Measurements from ENCODE around the gene FTHL17. TPM values are rescaled to one million over a fixed set of nuclear protein-coding genes. Genes with fewer than 3 reads are reported as not detected.

FTHL17 gene
- total and polyA plus RNA-seq, 2 donors from 2014 or later = not detected

DNA sequence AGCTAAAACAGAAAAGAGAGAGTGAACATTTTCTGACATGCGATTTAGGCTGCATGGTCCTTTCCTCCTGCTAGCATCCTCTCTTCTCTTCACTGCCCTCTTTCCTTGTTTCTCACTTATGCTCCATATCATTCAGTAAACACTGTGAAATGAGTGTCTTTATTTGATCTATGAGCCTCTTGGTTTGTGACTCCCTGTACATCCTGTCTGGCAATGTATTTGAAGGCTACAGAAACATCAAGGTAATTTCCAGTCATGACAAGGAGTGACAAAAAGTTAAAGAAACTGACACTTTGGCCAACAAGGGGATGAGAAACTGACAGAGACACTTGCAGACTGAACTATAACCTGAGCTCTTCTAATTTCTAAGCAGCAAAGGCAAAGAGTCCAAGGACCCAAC, 8.7 kb downstream of the FTHL17 start:
- FAIRE-seq = no peak
- no peak overlapping the region for H3K27ac ChIP-seq (ENCODE audit: low read depth in 2 of 2, low read length in 2 of 2)
- H3K9ac ChIP-seq (ENCODE audit: low read length in 3 of 3) = no peak overlapping the region
- intact Hi-C loops (cut with DNase I) = no loop called here
- H3K4me1 ChIP-seq (ENCODE audit: control insufficient read depth in 2 of 3, insufficient read depth in 2 of 3, low read depth in 1 of 3, low read length in 3 of 3) = no peaks in the 10 kb centered on the region
- TF ChIP-seq, protein P1, sequence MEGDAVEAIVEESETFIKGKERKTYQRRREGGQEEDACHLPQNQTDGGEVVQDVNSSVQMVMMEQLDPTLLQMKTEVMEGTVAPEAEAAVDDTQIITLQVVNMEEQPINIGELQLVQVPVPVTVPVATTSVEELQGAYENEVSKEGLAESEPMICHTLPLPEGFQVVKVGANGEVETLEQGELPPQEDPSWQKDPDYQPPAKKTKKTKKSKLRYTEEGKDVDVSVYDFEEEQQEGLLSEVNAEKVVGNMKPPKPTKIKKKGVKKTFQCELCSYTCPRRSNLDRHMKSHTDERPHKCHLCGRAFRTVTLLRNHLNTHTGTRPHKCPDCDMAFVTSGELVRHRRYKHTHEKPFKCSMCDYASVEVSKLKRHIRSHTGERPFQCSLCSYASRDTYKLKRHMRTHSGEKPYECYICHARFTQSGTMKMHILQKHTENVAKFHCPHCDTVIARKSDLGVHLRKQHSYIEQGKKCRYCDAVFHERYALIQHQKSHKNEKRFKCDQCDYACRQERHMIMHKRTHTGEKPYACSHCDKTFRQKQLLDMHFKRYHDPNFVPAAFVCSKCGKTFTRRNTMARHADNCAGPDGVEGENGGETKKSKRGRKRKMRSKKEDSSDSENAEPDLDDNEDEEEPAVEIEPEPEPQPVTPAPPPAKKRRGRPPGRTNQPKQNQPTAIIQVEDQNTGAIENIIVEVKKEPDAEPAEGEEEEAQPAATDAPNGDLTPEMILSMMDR (IDR thresholded peaks at IDR 0.05; ENCODE audit: borderline replicate concordance, extremely low read depth, insufficient read depth) = no peak
- no peaks in the 10 kb centered on the region for H3K9me3 ChIP-seq (ENCODE audit: control insufficient read depth in 2 of 3, insufficient read depth in 1 of 3, low read length in 3 of 3)
- H3K36me3 ChIP-seq (ENCODE audit: control insufficient read depth in 2 of 3, insufficient read depth in 3 of 3, low read length in 3 of 3) = no peaks in the 10 kb centered on the region
- no peak overlapping the region for H3K4me3 ChIP-seq (ENCODE audit: low read length in 3 of 3)
- no peaks in the 10 kb centered on the region for H3K27me3 ChIP-seq (ENCODE audit: control insufficient read depth, insufficient read depth, low read length)
- DNase-seq = no peak

DNA sequence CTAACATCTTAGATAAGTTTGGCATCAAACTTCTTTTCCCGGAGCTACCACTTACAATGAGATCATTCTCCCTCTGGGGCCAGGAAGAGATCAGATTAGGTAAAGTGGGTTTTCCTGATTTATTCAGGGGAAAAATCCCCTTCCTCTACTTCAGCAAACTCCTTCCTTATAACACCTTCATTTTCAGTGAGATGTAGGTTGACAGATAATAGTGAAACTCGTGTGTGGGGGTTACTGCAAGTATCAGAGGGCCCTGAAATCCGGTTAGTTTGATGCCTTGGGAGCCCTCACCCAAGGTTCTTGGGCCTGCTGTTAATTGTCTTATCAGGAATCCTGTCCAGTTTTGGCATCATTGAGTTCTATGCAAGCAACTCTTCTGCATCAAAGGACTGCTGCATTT, 10.8 kb downstream of the FTHL17 start:
- H3K36me3 ChIP-seq (ENCODE audit: control insufficient read depth in 2 of 3, insufficient read depth in 3 of 3, low read length in 3 of 3) = no peaks in the 10 kb centered on the region
- no peaks in the 10 kb centered on the region for H3K27me3 ChIP-seq (ENCODE audit: control insufficient read depth, insufficient read depth, low read length)
- no peak for FAIRE-seq
- TF ChIP-seq, protein P1 (IDR thresholded peaks at IDR 0.05; ENCODE audit: borderline replicate concordance, extremely low read depth, insufficient read depth) = no peak
- no peaks in the 10 kb centered on the region for H3K4me1 ChIP-seq (ENCODE audit: control insufficient read depth in 2 of 3, insufficient read depth in 2 of 3, low read depth in 1 of 3, low read length in 3 of 3)
- H3K9me3 ChIP-seq (ENCODE audit: control insufficient read depth in 2 of 3, insufficient read depth in 1 of 3, low read length in 3 of 3) = no peaks in the 10 kb centered on the region
- intact Hi-C loops (cut with DNase I) = no loop called here
- H3K9ac ChIP-seq (ENCODE audit: low read length in 3 of 3) = no peak overlapping the region
- H3K4me3 ChIP-seq (ENCODE audit: low read length in 3 of 3) = no peak overlapping the region
- DNase-seq = no peak
- no peak overlapping the region for H3K27ac ChIP-seq (ENCODE audit: low read depth in 2 of 2, low read length in 2 of 2)

DNA sequence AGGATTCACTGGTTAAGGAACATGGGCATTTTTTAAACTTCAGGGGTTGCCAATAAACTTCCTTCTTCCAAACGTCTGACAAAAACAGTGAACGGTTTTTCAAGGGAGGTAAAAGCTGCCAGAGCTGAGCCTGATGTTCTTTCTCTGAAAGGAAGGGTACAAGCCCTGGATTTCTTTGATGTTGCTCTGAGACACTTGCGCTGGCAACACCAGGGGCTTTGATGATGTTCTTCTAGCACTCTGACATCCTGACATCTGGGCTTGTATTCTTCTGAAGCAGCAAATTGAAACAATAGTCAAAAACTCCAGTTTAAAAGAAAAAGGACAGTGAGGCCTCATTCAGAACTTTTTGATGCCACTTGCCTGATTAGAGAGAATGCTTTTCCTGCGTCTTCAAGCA, 11.8 kb downstream of the FTHL17 start:
- TF ChIP-seq, protein P1 (IDR thresholded peaks at IDR 0.05; ENCODE audit: borderline replicate concordance, extremely low read depth, insufficient read depth) = no peak
- Histone ChIP-seq H3K4me1 (ENCODE audit: control insufficient read depth in 2 of 3, insufficient read depth in 2 of 3, low read depth in 1 of 3, low read length in 3 of 3) (no peaks in the 10 kb centered on the region), H3K9me3 (ENCODE audit: control insufficient read depth in 2 of 3, insufficient read depth in 1 of 3, low read length in 3 of 3) (no peaks in the 10 kb centered on the region), H3K4me3 (ENCODE audit: low read length in 3 of 3) (no peak overlapping the region), H3K9ac (ENCODE audit: low read length in 3 of 3) (no peak overlapping the region), H3K27me3 (ENCODE audit: control insufficient read depth, insufficient read depth, low read length) (no peaks in the 10 kb centered on the region), H3K36me3 (ENCODE audit: control insufficient read depth in 2 of 3, insufficient read depth in 3 of 3, low read length in 3 of 3) (no peaks in the 10 kb centered on the region), H3K27ac (ENCODE audit: low read depth in 2 of 2, low read length in 2 of 2) (no peak overlapping the region)
- FAIRE-seq (no peak), DNase-seq (no peak)
- intact Hi-C loops (cut with DNase I) = no loop called here

DNA sequence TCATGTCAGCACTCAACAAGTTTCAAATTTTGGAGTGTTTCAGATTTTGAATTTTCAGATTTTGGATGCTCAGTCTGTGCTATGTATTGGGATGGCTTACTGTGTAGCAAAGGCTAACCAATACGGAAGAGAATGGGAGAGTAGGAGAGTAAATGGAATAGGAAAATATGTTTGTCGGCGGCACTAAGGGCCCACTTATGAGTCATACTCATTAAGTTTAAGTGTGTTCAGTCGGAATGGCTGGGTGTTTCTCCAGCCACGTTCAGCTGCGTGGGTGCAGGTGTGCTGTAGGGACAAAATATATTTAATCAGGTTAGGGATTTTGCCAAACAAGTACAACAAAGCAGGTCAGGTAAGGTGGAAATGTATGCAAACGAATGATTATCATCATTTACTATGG, 13.6 kb downstream of the FTHL17 start:
- intact Hi-C loops (cut with DNase I) = no loop called here
- DNase-seq (no peak), FAIRE-seq (no peak)
- Histone ChIP-seq H3K9me3 (ENCODE audit: control insufficient read depth in 2 of 3, insufficient read depth in 1 of 3, low read length in 3 of 3) (no peaks in the 10 kb centered on the region), H3K27me3 (ENCODE audit: control insufficient read depth, insufficient read depth, low read length) (no peaks in the 10 kb centered on the region), H3K27ac (ENCODE audit: low read depth in 2 of 2, low read length in 2 of 2) (no peak overlapping the region), H3K9ac (ENCODE audit: low read length in 3 of 3) (no peak overlapping the region), H3K4me3 (ENCODE audit: low read length in 3 of 3) (no peak overlapping the region), H3K4me1 (ENCODE audit: control insufficient read depth in 2 of 3, insufficient read depth in 2 of 3, low read depth in 1 of 3, low read length in 3 of 3) (no peaks in the 10 kb centered on the region), H3K36me3 (ENCODE audit: control insufficient read depth in 2 of 3, insufficient read depth in 3 of 3, low read length in 3 of 3) (no peaks in the 10 kb centered on the region)
- TF ChIP-seq, protein P1 (IDR thresholded peaks at IDR 0.05; ENCODE audit: borderline replicate concordance, extremely low read depth, insufficient read depth) = no peak
